Endothelial cell (in vitro differentiated cells): Measurements from ENCODE around the gene MYO1D. TPM values are rescaled to one million over a fixed set of nuclear protein-coding genes. Genes with fewer than 3 reads are reported as not detected.

ENCODE experiments used
- DNase-seq: peaks from one replicate; pipeline ENCODE4 v3.0.0; 2021; ENCODE audit warnings: low spot score
- H3K27ac Mint-ChIP-seq: one replicate; pipeline ENCODE4 v1.8.0; 2021; ENCODE audit warnings: mixed read lengths, inconsistent platforms; ENCODE audit not compliant: unreplicated experiment
- H3K27me3 Mint-ChIP-seq: one replicate; pipeline ENCODE4 v1.8.0; 2021; ENCODE audit warnings: mild to moderate bottlenecking, moderate library complexity, mixed read lengths, inconsistent platforms; ENCODE audit not compliant: unreplicated experiment
- H3K36me3 Mint-ChIP-seq: one replicate; pipeline ENCODE4 v1.8.0; 2021; ENCODE audit warnings: mild to moderate bottlenecking, low read depth, mixed read lengths, inconsistent platforms; ENCODE audit not compliant: unreplicated experiment
- H3K4me1 Mint-ChIP-seq: one replicate; pipeline ENCODE4 v1.8.0; 2021; ENCODE audit warnings: mild to moderate bottlenecking, mixed read lengths, inconsistent platforms; ENCODE audit not compliant: unreplicated experiment
- H3K4me3 Mint-ChIP-seq: one replicate; pipeline ENCODE4 v1.8.0; 2021; ENCODE audit warnings: mild to moderate bottlenecking, mixed read lengths, inconsistent platforms; ENCODE audit not compliant: unreplicated experiment
- H3K9me3 Mint-ChIP-seq: one replicate; pipeline ENCODE4 v1.8.0; 2021; ENCODE audit warnings: mixed read lengths, inconsistent platforms; ENCODE audit not compliant: unreplicated experiment
- CTCF ChIP-seq: fragments of 200-600 bp; sonication (generic); IDR thresholded peaks from one replicate; pipeline ENCODE4 v1.5.0; 2021; ENCODE audit warnings: antibody characterized with exemption; ENCODE audit not compliant: unreplicated experiment
- total RNA-seq: library from RNA; stranded (reverse); fragmentation: NEBNext Ultra II Directional; extraction: Animal tissue kit (Norgen Biotek cat#: 25700); gene quantifications from one replicate; pipeline ENCODE4 v1.2.1, GENCODE V29; 2021; ENCODE audit not compliant: unreplicated experiment

Gene MYO1D
- total RNA-seq, 1 donor from 2014 or later, result 26.4 TPM

- Mint-ChIP-seq H3K4me3 (no peak overlapping the region), H3K36me3 (no peaks in the 10 kb centered on the region)
Measured at GRCh38 chr17:32553168-32553567, 323.8 kb downstream of the MYO1D start.

GRCh38 chr17:32552280-32552679 is 324.6 kb downstream of the MYO1D start:
- no peak for DNase-seq
- H3K4me3 Mint-ChIP-seq, result no peak overlapping the region
- TF ChIP-seq CTCF, result no peak
- H3K9me3 Mint-ChIP-seq, result no peaks in the 10 kb centered on the region
- H3K36me3 Mint-ChIP-seq, result no peaks in the 10 kb centered on the region
- H3K4me1 Mint-ChIP-seq, result peaks cover 2% of the 10 kb centered on the region
- H3K27ac Mint-ChIP-seq, result no peak overlapping the region
- H3K27me3 Mint-ChIP-seq, result peaks cover 2% of the 10 kb centered on the region

More at GRCh38 chr17:32553168-32553567, 323.8 kb downstream of the MYO1D start:
- no peak overlapping the region for H3K27ac Mint-ChIP-seq
- no peak for DNase-seq
- peaks cover 2% of the 10 kb centered on the region for H3K27me3 Mint-ChIP-seq
- no peak for TF ChIP-seq CTCF
- H3K4me1 Mint-ChIP-seq, result peaks cover 2% of the 10 kb centered on the region
- H3K9me3 Mint-ChIP-seq, result no peaks in the 10 kb centered on the region

- Mint-ChIP-seq H3K36me3 (no peaks in the 10 kb centered on the region), H3K4me3 (no peak overlapping the region), H3K9me3 (no peaks in the 10 kb centered on the region), H3K4me1 (peaks cover 2% of the 10 kb centered on the region), H3K27me3 (peaks cover 2% of the 10 kb centered on the region), H3K27ac (no peak overlapping the region)
- no peak for TF ChIP-seq CTCF
- no peak for DNase-seq
Measured at GRCh38 chr17:32551186-32551955, 325.6 kb downstream of the MYO1D start.

- no peaks in the 10 kb centered on the region for H3K36me3 Mint-ChIP-seq
- no peaks in the 10 kb centered on the region for H3K9me3 Mint-ChIP-seq
- H3K27ac Mint-ChIP-seq, result no peak overlapping the region
- no peak for TF ChIP-seq CTCF
- H3K4me1 Mint-ChIP-seq, result peaks cover 2% of the 10 kb centered on the region
- H3K27me3 Mint-ChIP-seq, result no peaks in the 10 kb centered on the region
- DNase-seq, result no peak
- H3K4me3 Mint-ChIP-seq, result no peak overlapping the region
Measured at GRCh38 chr17:32549559-32549958, 327.4 kb downstream of the MYO1D start.

GRCh38 chr17:32546031-32546444 is 330.9 kb downstream of the MYO1D start:
- Mint-ChIP-seq H3K4me3 (no peak overlapping the region), H3K4me1 (peaks cover 5% of the 10 kb centered on the region), H3K27me3 (no peaks in the 10 kb centered on the region), H3K27ac (no peak overlapping the region), H3K36me3 (no peaks in the 10 kb centered on the region), H3K9me3 (no peaks in the 10 kb centered on the region)
- no peak for TF ChIP-seq CTCF
- no peak for DNase-seq
